ENCODE data around the gene ATG4A.
A peak's percentile ranks its signal among the peaks of the same experiment; 100 is the strongest.

ATG4A gene, protein sequence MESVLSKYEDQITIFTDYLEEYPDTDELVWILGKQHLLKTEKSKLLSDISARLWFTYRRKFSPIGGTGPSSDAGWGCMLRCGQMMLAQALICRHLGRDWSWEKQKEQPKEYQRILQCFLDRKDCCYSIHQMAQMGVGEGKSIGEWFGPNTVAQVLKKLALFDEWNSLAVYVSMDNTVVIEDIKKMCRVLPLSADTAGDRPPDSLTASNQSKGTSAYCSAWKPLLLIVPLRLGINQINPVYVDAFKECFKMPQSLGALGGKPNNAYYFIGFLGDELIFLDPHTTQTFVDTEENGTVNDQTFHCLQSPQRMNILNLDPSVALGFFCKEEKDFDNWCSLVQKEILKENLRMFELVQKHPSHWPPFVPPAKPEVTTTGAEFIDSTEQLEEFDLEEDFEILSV

DNA sequence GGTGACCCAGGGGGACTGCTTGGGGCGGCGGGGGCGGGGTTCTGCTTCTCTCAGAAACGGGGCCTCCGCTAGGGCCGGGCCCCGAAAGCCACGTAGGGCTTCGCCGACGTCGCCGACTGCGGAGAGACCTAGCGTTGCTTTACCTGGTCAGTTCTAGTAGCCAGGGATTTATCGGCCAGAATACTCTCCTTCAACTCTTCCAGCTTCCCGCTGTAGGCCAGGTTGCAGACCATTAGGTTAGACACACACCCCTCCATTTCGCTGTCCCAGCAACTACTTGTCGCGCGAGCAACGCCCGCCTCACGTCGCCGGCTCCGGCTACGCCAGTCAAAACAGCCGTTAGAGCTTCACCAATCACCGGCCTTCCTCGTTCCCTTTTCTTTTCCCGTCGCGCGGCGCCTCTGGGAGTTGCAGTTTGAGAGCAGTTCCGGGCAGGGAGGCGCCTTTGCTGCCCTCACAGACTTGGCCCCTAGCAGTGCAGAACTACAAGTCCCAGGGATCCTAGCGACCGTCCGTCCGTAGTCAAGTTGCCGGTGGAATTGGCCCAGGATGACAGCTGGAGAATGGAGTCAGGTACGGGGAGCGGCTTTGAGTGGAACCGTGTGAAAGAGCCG, at the start of gene ATG4A, which contains the start of gene PSMD10:
Gene ATG4A (plus strand): TSS at position 515 of the 614 bp plus-strand sequence. CDS start 49 bp downstream, at position 564.
Gene PSMD10 (minus strand): TSS at position 279 of the 614 bp plus-strand sequence. CDS start 22 bp downstream, at position 257.
- in situ Hi-C loops (cut with HindIII; ENCODE audit: low pct_ligation_motif_present, low pct_unique_long_range_greater_than_20kb, low sequenced_read_pairs): no loop called here
- peak; percentile 89 for DNase-seq

DNA sequence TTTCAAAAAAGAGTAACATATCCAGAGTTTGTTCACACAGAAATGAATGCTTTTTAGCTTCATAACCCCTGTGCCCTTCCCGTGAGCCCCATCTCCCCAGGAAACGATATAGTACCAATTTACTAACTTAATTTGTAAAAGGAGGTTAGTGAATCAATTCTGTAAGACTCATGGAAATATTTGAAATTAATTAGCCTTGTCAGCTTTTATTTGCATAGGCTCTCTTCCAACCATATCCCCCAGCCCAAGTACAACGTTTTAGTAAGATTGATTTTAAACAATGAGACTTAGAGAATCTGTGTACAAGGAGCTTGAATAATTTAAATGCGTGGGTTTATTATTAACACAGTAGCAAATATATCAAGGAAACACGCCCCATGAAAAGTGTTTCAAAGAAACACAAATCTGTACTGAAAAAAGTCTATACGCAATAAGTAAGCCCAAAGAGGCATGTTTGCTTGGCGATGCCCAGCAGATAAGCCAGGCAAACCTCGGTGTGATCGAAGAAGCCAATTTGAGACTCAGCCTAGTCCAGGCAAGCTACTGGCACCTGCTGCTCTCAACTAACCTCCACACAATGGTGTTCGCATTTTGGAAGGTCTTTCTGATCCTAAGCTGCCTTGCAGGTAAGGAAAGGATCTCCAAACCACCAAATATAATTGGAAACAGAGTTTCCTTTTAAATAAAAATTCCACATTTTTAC, 46.9 kb upstream of the ATG4A start, which contains the start of gene VSIG1:
Gene VSIG1 (plus strand): TSS at position 512 of the 703 bp plus-strand sequence. CDS start 66 bp downstream, at position 578.
- no peak for DNase-seq
- in situ Hi-C loops (cut with HindIII; ENCODE audit: low pct_ligation_motif_present, low pct_unique_long_range_greater_than_20kb, low sequenced_read_pairs): no loop called here

- DNase-seq: no peak
- in situ Hi-C loops (cut with HindIII; ENCODE audit: low pct_ligation_motif_present, low pct_unique_long_range_greater_than_20kb, low sequenced_read_pairs): no loop called here
Measured at GRCh38 chrX:108049649-108050048, 41.9 kb upstream of the ATG4A start.

- DNase-seq: no peak
- in situ Hi-C loops (cut with HindIII; ENCODE audit: low pct_ligation_motif_present, low pct_unique_long_range_greater_than_20kb, low sequenced_read_pairs): no loop called here
Measured at GRCh38 chrX:108053218-108053617, 38.4 kb upstream of the ATG4A start.

DNA sequence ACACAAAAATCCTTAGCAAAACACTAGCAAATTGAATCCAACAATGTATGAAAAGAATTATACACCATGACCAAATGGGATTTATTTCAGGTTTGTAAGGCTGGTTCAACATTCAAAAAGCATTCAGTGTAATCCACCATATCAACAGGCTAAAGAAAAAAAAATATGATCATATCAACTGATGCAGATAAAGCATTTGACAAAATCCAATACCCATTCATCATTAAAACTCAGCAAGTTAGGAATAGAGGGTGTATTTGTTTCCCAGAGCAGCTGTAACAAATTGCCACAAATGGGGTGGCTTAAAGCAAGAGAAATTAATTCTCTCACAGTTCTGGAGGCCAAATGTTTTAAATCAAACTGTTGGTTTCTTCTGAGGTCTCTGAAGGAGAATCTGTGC, 36.0 kb upstream of the ATG4A start:
- in situ Hi-C loops (cut with HindIII; ENCODE audit: low pct_ligation_motif_present, low pct_unique_long_range_greater_than_20kb, low sequenced_read_pairs): no loop called here
- DNase-seq: no peak

- in situ Hi-C loops (cut with HindIII; ENCODE audit: low pct_ligation_motif_present, low pct_unique_long_range_greater_than_20kb, low sequenced_read_pairs): no loop called here
- no peak for DNase-seq
Measured at GRCh38 chrX:108059801-108060200, 31.8 kb upstream of the ATG4A start.

DNA sequence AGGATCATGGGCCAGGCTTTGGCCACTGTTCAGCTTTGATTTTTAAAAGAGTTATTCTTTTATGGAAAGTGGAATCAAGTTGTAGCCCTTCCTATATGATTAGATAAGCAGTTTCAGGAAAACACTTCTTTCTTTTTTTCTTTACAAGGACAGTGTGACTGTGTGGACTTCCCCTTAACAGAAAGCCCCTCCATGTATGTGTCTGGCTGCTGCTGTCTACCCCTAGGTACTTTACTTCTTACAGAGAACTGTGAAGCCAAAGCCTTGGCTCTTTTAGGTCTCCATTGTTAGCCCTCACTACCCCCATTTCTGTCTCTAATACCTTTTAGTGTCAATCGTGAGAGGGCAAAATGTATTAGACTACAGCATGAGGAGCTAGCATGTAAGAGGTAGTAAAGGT, 27.6 kb upstream of the ATG4A start:
- in situ Hi-C loops (cut with HindIII; ENCODE audit: low pct_ligation_motif_present, low pct_unique_long_range_greater_than_20kb, low sequenced_read_pairs): no loop called here
- no peak for DNase-seq

DNA sequence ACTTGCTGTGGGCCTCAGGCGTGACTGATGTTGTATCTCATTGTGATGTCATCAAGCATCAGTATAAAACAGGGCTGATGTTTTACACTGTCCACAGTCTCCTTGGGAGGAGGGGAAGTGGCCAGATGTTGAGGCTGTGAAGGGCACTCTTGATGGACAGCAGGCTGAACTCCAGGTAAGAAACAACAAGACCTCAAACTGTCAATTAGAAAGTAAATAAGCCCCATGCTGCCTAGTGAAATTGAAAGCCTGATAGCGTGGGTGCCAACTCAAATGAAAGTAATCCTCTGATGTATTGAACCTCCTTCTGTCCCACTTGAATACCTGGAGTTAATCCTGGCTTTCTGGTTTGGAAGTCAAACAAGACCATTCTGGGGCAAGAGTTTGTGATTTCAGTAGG, 27.0 kb upstream of the ATG4A start:
- in situ Hi-C loops (cut with HindIII; ENCODE audit: low pct_ligation_motif_present, low pct_unique_long_range_greater_than_20kb, low sequenced_read_pairs): no loop called here
- no peak for DNase-seq

DNA sequence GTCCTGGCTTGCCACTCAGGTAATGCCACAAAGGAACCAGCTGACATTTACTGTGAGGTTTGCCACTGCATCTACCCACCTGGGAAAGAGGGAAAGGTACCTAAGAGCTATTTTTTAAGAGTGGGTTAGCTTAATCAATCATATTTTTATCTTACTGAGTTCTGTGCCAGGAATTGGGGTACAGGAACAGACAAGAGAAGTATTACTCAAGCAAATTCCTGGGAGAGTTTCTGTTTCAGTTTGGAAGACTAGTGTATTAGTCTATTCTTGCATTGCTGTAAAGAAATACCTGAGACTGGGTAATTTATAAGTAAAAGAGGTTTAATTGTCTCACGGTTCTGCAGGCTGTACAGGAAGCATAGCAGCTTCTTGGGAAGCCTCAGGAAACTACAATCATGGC, 23.5 kb upstream of the ATG4A start:
- no peak for DNase-seq
- in situ Hi-C loops (cut with HindIII; ENCODE audit: low pct_ligation_motif_present, low pct_unique_long_range_greater_than_20kb, low sequenced_read_pairs): no loop called here

DNA sequence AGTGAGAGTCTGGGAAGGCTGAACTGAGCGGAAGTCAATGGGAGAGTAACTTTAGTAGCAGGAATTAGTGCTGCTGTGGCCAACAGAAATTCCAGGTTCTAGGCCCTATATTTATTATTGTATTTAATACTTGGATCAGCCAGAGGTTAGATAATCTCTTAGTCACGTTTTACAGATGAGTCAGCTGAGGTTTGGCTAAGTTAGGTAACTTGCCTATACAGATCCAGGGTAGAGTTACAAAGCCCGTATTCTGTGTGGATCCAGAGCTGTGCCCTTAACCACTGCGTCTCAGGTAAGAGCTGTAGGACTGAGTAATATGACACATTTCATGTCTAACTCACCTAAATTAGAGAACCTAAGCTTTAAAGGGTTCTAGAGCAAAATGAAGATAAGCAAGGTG, 20.7 kb upstream of the ATG4A start:
- DNase-seq: no peak
- in situ Hi-C loops (cut with HindIII; ENCODE audit: low pct_ligation_motif_present, low pct_unique_long_range_greater_than_20kb, low sequenced_read_pairs): no loop called here

DNA sequence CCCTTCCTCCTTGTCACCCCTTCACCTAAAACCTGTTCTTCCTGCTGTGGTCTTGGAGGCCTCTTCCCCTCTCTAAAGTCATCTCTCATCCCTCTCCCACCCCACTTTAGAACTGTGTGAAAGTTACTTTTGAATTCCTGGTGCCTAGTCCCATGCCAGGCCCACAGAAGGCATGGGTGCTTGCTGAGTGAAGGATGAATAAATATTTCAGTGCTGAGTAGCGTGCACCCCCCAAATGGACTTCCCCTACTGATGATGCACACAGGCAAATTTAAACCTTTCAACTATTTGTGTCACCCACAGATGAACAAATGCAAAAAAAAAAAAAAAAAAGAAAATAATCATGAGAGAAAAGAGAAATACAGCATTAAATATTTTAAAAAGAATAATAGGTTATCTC, 20.0 kb upstream of the ATG4A start:
- in situ Hi-C loops (cut with HindIII; ENCODE audit: low pct_ligation_motif_present, low pct_unique_long_range_greater_than_20kb, low sequenced_read_pairs): no loop called here

GRCh38 chrX:108072746-108073145, 18.8 kb upstream of the ATG4A start:
- in situ Hi-C loops (cut with HindIII; ENCODE audit: low pct_ligation_motif_present, low pct_unique_long_range_greater_than_20kb, low sequenced_read_pairs): no loop called here
- DNase-seq: no peak

More for the DNA sequence above, 20.0 kb upstream of the ATG4A start:
- DNase-seq: no peak

- DNase-seq: no peak
- in situ Hi-C loops (cut with HindIII; ENCODE audit: low pct_ligation_motif_present, low pct_unique_long_range_greater_than_20kb, low sequenced_read_pairs): no loop called here
Measured at GRCh38 chrX:108081110-108081509, 10.5 kb upstream of the ATG4A start.

- in situ Hi-C loops (cut with HindIII; ENCODE audit: low pct_ligation_motif_present, low pct_unique_long_range_greater_than_20kb, low sequenced_read_pairs): no loop called here
- DNase-seq: no peak
Measured at GRCh38 chrX:108087792-108088191, 3.8 kb upstream of the ATG4A start.

- in situ Hi-C loops (cut with HindIII; ENCODE audit: low pct_ligation_motif_present, low pct_unique_long_range_greater_than_20kb, low sequenced_read_pairs): no loop called here
- no peak for DNase-seq
Measured at GRCh38 chrX:108088511-108088910, 3.1 kb upstream of the ATG4A start.

DNA sequence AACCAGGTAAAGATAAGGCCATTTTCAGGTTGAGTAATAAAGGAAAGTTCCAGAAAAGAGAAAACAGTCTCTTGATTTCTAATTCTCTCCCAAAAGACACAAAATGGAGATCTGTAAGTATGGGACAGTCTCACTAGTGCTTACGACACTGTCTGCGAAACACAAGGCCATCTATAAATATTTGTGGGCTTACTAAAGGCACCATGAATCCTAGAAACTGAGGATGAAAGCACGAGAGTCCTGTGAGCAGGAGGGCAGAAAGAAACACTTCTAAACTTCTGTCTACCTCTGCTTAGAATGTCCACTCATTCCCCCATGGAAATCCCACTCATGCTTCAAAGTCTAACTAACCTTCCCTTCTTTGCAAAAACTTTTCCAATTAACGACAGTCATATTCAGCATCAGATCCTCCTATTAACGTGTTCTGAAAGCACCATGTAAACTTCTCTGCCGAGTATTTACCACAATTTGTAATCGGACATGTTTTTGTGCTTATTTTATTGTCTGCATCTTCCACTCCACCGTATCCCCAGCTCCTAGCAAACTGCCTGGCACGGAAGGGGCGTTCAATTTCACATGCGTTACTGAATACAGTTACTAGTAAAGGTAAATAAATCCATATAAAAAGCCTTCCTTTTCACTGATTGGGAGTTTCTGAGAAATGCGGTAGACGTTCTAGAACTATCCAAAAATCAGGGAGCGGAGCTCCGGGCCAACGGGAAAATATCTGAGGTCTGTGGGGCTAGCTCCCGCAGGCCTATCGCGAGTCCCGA, 901 bp upstream of the ATG4A start:
- in situ Hi-C loops (cut with HindIII; ENCODE audit: low pct_ligation_motif_present, low pct_unique_long_range_greater_than_20kb, low sequenced_read_pairs): no loop called here
- peak; percentile 22 for DNase-seq

DNA sequence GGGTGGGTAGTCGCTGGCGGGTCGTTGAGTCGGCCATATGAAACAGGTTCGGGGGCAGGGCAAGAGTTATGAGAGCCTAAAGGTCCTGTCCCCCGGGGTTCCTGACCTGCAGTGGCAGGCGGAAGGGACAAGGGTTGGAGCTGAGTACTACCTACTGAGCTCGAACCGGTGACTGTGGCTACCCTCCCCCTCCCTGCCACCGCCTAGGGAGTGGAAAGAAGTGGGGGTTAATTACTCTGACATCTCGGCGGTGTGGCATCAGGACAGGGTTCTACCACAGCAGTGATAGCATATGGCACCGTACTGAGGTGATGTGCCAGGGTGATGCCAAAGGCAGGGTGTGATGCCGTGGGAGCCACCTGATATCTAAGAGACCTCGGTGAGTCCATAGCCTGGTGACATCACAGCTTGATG, 307 bp downstream of the ATG4A start:
- in situ Hi-C loops (cut with HindIII; ENCODE audit: low pct_ligation_motif_present, low pct_unique_long_range_greater_than_20kb, low sequenced_read_pairs): no loop called here
- DNase-seq: no peak

- in situ Hi-C loops (cut with HindIII; ENCODE audit: low pct_ligation_motif_present, low pct_unique_long_range_greater_than_20kb, low sequenced_read_pairs): no loop called here
- DNase-seq: no peak
Measured at GRCh38 chrX:108097380-108097779, 5.8 kb downstream of the ATG4A start.

DNA sequence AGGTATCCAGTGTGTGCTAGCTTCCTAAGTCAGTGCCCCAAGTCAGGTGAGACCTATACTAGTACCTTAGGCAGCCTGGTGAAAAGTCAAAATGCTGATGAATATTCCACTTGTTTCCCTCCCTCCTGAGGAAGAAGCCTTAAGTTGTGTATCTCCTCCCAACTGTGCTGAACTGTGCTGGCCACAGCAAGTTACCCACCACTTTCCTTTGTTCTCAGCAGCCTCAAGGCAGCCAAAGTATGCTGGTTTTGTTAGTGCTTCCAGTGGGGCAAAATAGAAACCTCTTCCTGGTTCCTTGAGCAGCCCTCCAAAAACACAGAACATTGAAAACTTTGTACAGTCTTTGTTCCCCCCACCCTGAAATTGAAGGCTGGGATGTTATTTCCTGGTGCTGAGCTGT, 13.9 kb downstream of the ATG4A start:
- no peak for DNase-seq
- in situ Hi-C loops (cut with HindIII; ENCODE audit: low pct_ligation_motif_present, low pct_unique_long_range_greater_than_20kb, low sequenced_read_pairs): no loop called here
